A673 (cell line): Measurements from ENCODE around the gene TH.

Source experiments
- CTCF ChIP-seq: fragments of 300-800, 200-600 bp; sonication (generic); conservative IDR thresholded peaks from 2 replicates; pipeline ENCODE4 v1.5.1; 2017; ENCODE audit warnings: low read depth, mild to moderate bottlenecking, antibody characterized with exemption, low read length, moderate library complexity, mixed read lengths
- EZH2 ChIP-seq: fragments of 200-600 bp; sonication (generic); IDR thresholded peaks from 2 replicates; pipeline ENCODE4 v1.6.1; 2017; ENCODE audit warnings: borderline replicate concordance, low read depth, mild to moderate bottlenecking, mixed read lengths, antibody characterized with exemption, low read length; ENCODE audit not compliant: poor library complexity, severe bottlenecking

- TF ChIP-seq CTCF = no peak
- TF ChIP-seq EZH2 = no peak
These were observed 27.2 kb upstream of the TH start for GRCh38 chr11:2198621-2199365.
